ENCODE data around the gene MAP2K6.

Gene MAP2K6

GRCh38 chr17:69505740-69506139 lies 91.2 kb downstream of the MAP2K6 start:
- no peaks in the 10 kb centered on the region for H3K36me3 ChIP-seq (ENCODE audit: control insufficient read depth in 1 of 2, insufficient read depth in 2 of 2, low read length in 2 of 2)
- H3K9ac ChIP-seq (ENCODE audit: low read depth in 1 of 2, low read length in 2 of 2): no peak overlapping the region
- no peak overlapping the region for H3K27ac ChIP-seq (ENCODE audit: low read depth, low read length)
- no peaks in the 10 kb centered on the region for H3K9me3 ChIP-seq (ENCODE audit: control insufficient read depth in 1 of 2, low read length in 2 of 2)
- H3K4me3 ChIP-seq (ENCODE audit: low read depth in 1 of 2, low read length in 2 of 2): no peak overlapping the region
- H3K4me1 ChIP-seq (ENCODE audit: control insufficient read depth in 1 of 2, insufficient read depth in 2 of 2, low read length in 2 of 2): peaks cover 17 to 22% of the 10 kb centered on the region in 2 donors
- H3K27me3 ChIP-seq (ENCODE audit: control insufficient read depth in 1 of 2, insufficient read depth in 2 of 2, low read length in 2 of 2): no peaks in the 10 kb centered on the region

- Histone ChIP-seq H3K4me3 (ENCODE audit: low read depth in 1 of 2, low read length in 2 of 2) (no peak overlapping the region), H3K36me3 (ENCODE audit: control insufficient read depth in 1 of 2, insufficient read depth in 2 of 2, low read length in 2 of 2) (no peaks in the 10 kb centered on the region), H3K27ac (ENCODE audit: low read depth, low read length) (no peak overlapping the region), H3K27me3 (ENCODE audit: control insufficient read depth in 1 of 2, insufficient read depth in 2 of 2, low read length in 2 of 2) (no peaks in the 10 kb centered on the region), H3K9ac (ENCODE audit: low read depth in 1 of 2, low read length in 2 of 2) (no peak overlapping the region), H3K4me1 (ENCODE audit: control insufficient read depth in 1 of 2, insufficient read depth in 2 of 2, low read length in 2 of 2) (peaks cover 9 to 14% of the 10 kb centered on the region in 2 donors), H3K9me3 (ENCODE audit: control insufficient read depth in 1 of 2, low read length in 2 of 2) (no peaks in the 10 kb centered on the region)
These were observed 92.0 kb downstream of the MAP2K6 start for GRCh38 chr17:69506489-69506888.

DNA sequence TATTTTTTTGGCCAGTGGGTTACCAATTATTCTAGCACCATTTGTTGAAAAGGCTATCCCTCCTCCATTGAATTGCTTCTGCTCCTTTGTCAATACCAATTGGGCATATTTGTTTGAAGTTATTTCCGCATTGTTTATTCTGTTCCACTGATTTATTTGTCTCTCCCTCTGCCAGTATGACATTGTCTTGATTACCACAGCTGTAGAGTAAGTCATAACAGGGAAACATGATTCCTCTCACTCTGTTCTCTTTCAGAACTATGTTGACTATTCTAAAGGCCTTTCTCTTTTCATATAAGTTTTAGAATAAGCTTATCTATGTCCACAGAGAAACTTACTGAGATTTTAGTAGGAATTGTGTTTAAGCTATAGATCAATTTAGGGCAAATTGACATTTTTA lies 94.3 kb downstream of the MAP2K6 start:
- no peak overlapping the region for H3K9ac ChIP-seq (ENCODE audit: low read depth in 1 of 2, low read length in 2 of 2)
- H3K27me3 ChIP-seq (ENCODE audit: control insufficient read depth in 1 of 2, insufficient read depth in 2 of 2, low read length in 2 of 2): no peaks in the 10 kb centered on the region
- H3K36me3 ChIP-seq (ENCODE audit: control insufficient read depth in 1 of 2, insufficient read depth in 2 of 2, low read length in 2 of 2): no peaks in the 10 kb centered on the region
- no peak overlapping the region for H3K27ac ChIP-seq (ENCODE audit: low read depth, low read length)
- no peaks in the 10 kb centered on the region for H3K9me3 ChIP-seq (ENCODE audit: control insufficient read depth in 1 of 2, low read length in 2 of 2)
- H3K4me3 ChIP-seq (ENCODE audit: low read depth in 1 of 2, low read length in 2 of 2): no peak overlapping the region
- H3K4me1 ChIP-seq (ENCODE audit: control insufficient read depth in 1 of 2, insufficient read depth in 2 of 2, low read length in 2 of 2): peaks cover 0 to under 1% of the 10 kb centered on the region in 2 donors

- H3K4me1 ChIP-seq (ENCODE audit: control insufficient read depth in 1 of 2, insufficient read depth in 2 of 2, low read length in 2 of 2): no peaks in the 10 kb centered on the region
- H3K4me3 ChIP-seq (ENCODE audit: low read depth in 1 of 2, low read length in 2 of 2): no peak overlapping the region
- H3K9ac ChIP-seq (ENCODE audit: low read depth in 1 of 2, low read length in 2 of 2): no peak overlapping the region
- H3K27ac ChIP-seq (ENCODE audit: low read depth, low read length): no peak overlapping the region
- no peaks in the 10 kb centered on the region for H3K36me3 ChIP-seq (ENCODE audit: control insufficient read depth in 1 of 2, insufficient read depth in 2 of 2, low read length in 2 of 2)
- H3K27me3 ChIP-seq (ENCODE audit: control insufficient read depth in 1 of 2, insufficient read depth in 2 of 2, low read length in 2 of 2): no peaks in the 10 kb centered on the region
- no peaks in the 10 kb centered on the region for H3K9me3 ChIP-seq (ENCODE audit: control insufficient read depth in 1 of 2, low read length in 2 of 2)
These were observed 96.8 kb downstream of the MAP2K6 start for GRCh38 chr17:69511250-69511649.

DNA sequence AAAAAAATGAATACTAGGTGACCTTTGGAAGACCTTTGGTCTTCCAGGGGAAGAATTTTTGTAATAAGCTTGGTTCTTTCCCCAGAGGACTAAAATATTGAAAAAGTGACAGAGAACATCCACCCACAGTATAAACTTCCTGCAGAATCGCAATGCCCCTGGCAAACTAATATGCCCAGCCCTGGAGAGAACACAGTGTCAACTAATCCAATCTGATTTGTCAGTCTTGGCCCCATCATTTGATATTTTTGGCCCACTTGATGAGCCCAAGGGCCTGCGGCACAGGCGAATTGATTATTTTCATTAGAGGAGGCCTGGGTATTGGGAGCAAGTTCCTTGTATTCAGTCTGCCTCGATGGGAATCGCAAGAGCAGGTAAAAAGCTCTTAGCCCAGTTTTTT lies 98.4 kb downstream of the MAP2K6 start:
- no peaks in the 10 kb centered on the region for H3K4me1 ChIP-seq (ENCODE audit: control insufficient read depth in 1 of 2, insufficient read depth in 2 of 2, low read length in 2 of 2)
- H3K27ac ChIP-seq (ENCODE audit: low read depth, low read length): no peak overlapping the region
- no peak overlapping the region for H3K4me3 ChIP-seq (ENCODE audit: low read depth in 1 of 2, low read length in 2 of 2)
- H3K9ac ChIP-seq (ENCODE audit: low read depth in 1 of 2, low read length in 2 of 2): no peak overlapping the region
- H3K9me3 ChIP-seq (ENCODE audit: control insufficient read depth in 1 of 2, low read length in 2 of 2): no peaks in the 10 kb centered on the region
- H3K27me3 ChIP-seq (ENCODE audit: control insufficient read depth in 1 of 2, insufficient read depth in 2 of 2, low read length in 2 of 2): no peaks in the 10 kb centered on the region
- peaks cover 6 to 7% of the 10 kb centered on the region in 2 donors for H3K36me3 ChIP-seq (ENCODE audit: control insufficient read depth in 1 of 2, insufficient read depth in 2 of 2, low read length in 2 of 2)

DNA sequence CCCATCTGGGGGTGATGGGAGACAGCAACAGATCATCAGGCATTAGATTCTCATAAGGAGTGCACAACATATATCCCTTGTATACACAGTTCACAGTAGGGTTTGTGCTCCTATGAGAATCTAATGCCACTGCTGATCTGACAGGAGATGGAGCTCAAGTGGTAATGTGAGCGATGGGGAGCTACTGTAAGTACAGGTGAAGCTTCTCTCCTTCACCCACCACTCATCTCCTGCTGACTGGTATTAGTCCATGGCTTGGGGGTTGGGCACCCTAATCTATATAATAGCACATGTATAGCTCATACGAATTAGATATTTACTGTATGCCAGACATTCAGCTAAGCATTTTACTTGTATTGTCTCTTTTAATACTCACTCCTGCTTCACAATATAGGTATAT lies 101.7 kb downstream of the MAP2K6 start:
- no peak overlapping the region for H3K9ac ChIP-seq (ENCODE audit: low read depth in 1 of 2, low read length in 2 of 2)
- no peaks in the 10 kb centered on the region for H3K9me3 ChIP-seq (ENCODE audit: control insufficient read depth in 1 of 2, low read length in 2 of 2)
- H3K27ac ChIP-seq (ENCODE audit: low read depth, low read length): no peak overlapping the region
- H3K36me3 ChIP-seq (ENCODE audit: control insufficient read depth in 1 of 2, insufficient read depth in 2 of 2, low read length in 2 of 2): peaks cover 15 to 30% of the 10 kb centered on the region in 2 donors
- H3K4me3 ChIP-seq (ENCODE audit: low read depth in 1 of 2, low read length in 2 of 2): no peak overlapping the region
- no peaks in the 10 kb centered on the region for H3K4me1 ChIP-seq (ENCODE audit: control insufficient read depth in 1 of 2, insufficient read depth in 2 of 2, low read length in 2 of 2)
- no peaks in the 10 kb centered on the region for H3K27me3 ChIP-seq (ENCODE audit: control insufficient read depth in 1 of 2, insufficient read depth in 2 of 2, low read length in 2 of 2)

- Histone ChIP-seq H3K36me3 (ENCODE audit: control insufficient read depth in 1 of 2, insufficient read depth in 2 of 2, low read length in 2 of 2) (peaks cover 16 to 31% of the 10 kb centered on the region in 2 donors), H3K4me3 (ENCODE audit: low read depth in 1 of 2, low read length in 2 of 2) (no peak overlapping the region), H3K4me1 (ENCODE audit: control insufficient read depth in 1 of 2, insufficient read depth in 2 of 2, low read length in 2 of 2) (no peaks in the 10 kb centered on the region), H3K9ac (ENCODE audit: low read depth in 1 of 2, low read length in 2 of 2) (no peak overlapping the region), H3K9me3 (ENCODE audit: control insufficient read depth in 1 of 2, low read length in 2 of 2) (no peaks in the 10 kb centered on the region), H3K27me3 (ENCODE audit: control insufficient read depth in 1 of 2, insufficient read depth in 2 of 2, low read length in 2 of 2) (no peaks in the 10 kb centered on the region), H3K27ac (ENCODE audit: low read depth, low read length) (no peak overlapping the region)
These were observed 102.4 kb downstream of the MAP2K6 start for GRCh38 chr17:69516911-69517310.

DNA sequence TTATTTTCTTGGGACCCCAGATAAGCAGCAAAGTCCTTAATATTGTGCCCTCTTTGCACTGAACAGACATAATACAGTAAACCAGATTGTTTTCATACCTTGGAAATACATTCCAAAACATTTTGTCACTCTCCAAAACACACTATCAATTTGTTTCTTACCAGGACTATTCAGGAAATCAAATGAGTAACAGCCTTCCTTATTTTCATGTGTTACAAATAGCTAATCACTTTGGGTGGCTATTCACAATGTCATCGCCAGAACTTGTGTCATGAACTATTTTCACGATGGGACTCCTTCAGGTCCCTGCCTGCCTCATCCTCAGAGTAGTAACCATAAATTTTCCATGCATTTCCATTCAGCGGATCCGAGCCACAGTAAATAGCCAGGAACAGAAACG lies 104.5 kb downstream of the MAP2K6 start:
- H3K36me3 ChIP-seq (ENCODE audit: control insufficient read depth in 1 of 2, insufficient read depth in 2 of 2, low read length in 2 of 2): peaks cover 16 to 33% of the 10 kb centered on the region in 2 donors

GRCh38 chr17:69523244-69523861 lies 108.9 kb downstream of the MAP2K6 start:
- H3K27me3 ChIP-seq (ENCODE audit: control insufficient read depth in 1 of 2, insufficient read depth in 2 of 2, low read length in 2 of 2): no peaks in the 10 kb centered on the region
- no peak overlapping the region for H3K27ac ChIP-seq (ENCODE audit: low read depth, low read length)
- peaks cover 14 to 46% of the 10 kb centered on the region in 2 donors for H3K36me3 ChIP-seq (ENCODE audit: control insufficient read depth in 1 of 2, insufficient read depth in 2 of 2, low read length in 2 of 2)
- H3K9ac ChIP-seq (ENCODE audit: low read depth in 1 of 2, low read length in 2 of 2): no peak overlapping the region
- H3K4me1 ChIP-seq (ENCODE audit: control insufficient read depth in 1 of 2, insufficient read depth in 2 of 2, low read length in 2 of 2): no peaks in the 10 kb centered on the region
- H3K9me3 ChIP-seq (ENCODE audit: control insufficient read depth in 1 of 2, low read length in 2 of 2): no peaks in the 10 kb centered on the region
- H3K4me3 ChIP-seq (ENCODE audit: low read depth in 1 of 2, low read length in 2 of 2): peak overlapping the region in 1 of 2 donors; percentile 28

More for the DNA sequence above, 104.5 kb downstream of the MAP2K6 start:
- H3K4me3 ChIP-seq (ENCODE audit: low read depth in 1 of 2, low read length in 2 of 2): no peak overlapping the region
- H3K4me1 ChIP-seq (ENCODE audit: control insufficient read depth in 1 of 2, insufficient read depth in 2 of 2, low read length in 2 of 2): no peaks in the 10 kb centered on the region
- no peak overlapping the region for H3K9ac ChIP-seq (ENCODE audit: low read depth in 1 of 2, low read length in 2 of 2)
- H3K9me3 ChIP-seq (ENCODE audit: control insufficient read depth in 1 of 2, low read length in 2 of 2): no peaks in the 10 kb centered on the region
- H3K27ac ChIP-seq (ENCODE audit: low read depth, low read length): no peak overlapping the region
- no peaks in the 10 kb centered on the region for H3K27me3 ChIP-seq (ENCODE audit: control insufficient read depth in 1 of 2, insufficient read depth in 2 of 2, low read length in 2 of 2)

GRCh38 chr17:69524854-69525253 lies 110.4 kb downstream of the MAP2K6 start:
- no peak overlapping the region for H3K9ac ChIP-seq (ENCODE audit: low read depth in 1 of 2, low read length in 2 of 2)
- H3K4me1 ChIP-seq (ENCODE audit: control insufficient read depth in 1 of 2, insufficient read depth in 2 of 2, low read length in 2 of 2): no peaks in the 10 kb centered on the region
- H3K27ac ChIP-seq (ENCODE audit: low read depth, low read length): no peak overlapping the region
- H3K27me3 ChIP-seq (ENCODE audit: control insufficient read depth in 1 of 2, insufficient read depth in 2 of 2, low read length in 2 of 2): no peaks in the 10 kb centered on the region
- peaks cover 14 to 35% of the 10 kb centered on the region in 2 donors for H3K36me3 ChIP-seq (ENCODE audit: control insufficient read depth in 1 of 2, insufficient read depth in 2 of 2, low read length in 2 of 2)
- no peak overlapping the region for H3K4me3 ChIP-seq (ENCODE audit: low read depth in 1 of 2, low read length in 2 of 2)
- no peaks in the 10 kb centered on the region for H3K9me3 ChIP-seq (ENCODE audit: control insufficient read depth in 1 of 2, low read length in 2 of 2)

Data from duodenal mucosa (tissue), 2 donors.